COLO829 (cell line): ENCODE measurements around the gene PIK3R1.
A peak's percentile ranks its signal among the peaks of the same experiment; 100 is the strongest.
"Not testable (repeated sequence)": the region's sequence is repeated elsewhere in the genome, so short reads cannot be mapped to it uniquely, and the experiment has no call there.

Experiments
- DNase-seq: peaks from one replicate; pipeline ENCODE4 v3.0.0; 2012; ENCODE audit warnings: low spot score

Gene PIK3R1

GRCh38 chr5:68193481-68194036, 22.0 kb upstream of the PIK3R1 start:
- DNase-seq: no peak

- DNase-seq: no peak
Measured at GRCh38 chr5:68194386-68194785, 21.2 kb upstream of the PIK3R1 start.

- DNase-seq: no peak
Measured at GRCh38 chr5:68195137-68195536, 20.4 kb upstream of the PIK3R1 start.

GRCh38 chr5:68196876-68197275, 18.7 kb upstream of the PIK3R1 start:
- DNase-seq: no peak

- DNase-seq: no peak
Measured at GRCh38 chr5:68200288-68200687, 15.3 kb upstream of the PIK3R1 start.

- DNase-seq: not testable (repeated sequence)
Measured at GRCh38 chr5:68210654-68211053, 4.9 kb upstream of the PIK3R1 start.

GRCh38 chr5:68214482-68215207, 911 bp upstream of the PIK3R1 start:
- peak; percentile 8 for DNase-seq

- DNase-seq: peak; percentile 6
Measured at GRCh38 chr5:68215898-68216244, 315 bp downstream of the PIK3R1 start.

GRCh38 chr5:68216245-68217046, 890 bp downstream of the PIK3R1 start:
- peak; percentile 10 for DNase-seq

GRCh38 chr5:68217047-68217355, 1.4 kb downstream of the PIK3R1 start:
- DNase-seq: no peak

GRCh38 chr5:68217528-68217927, 2.0 kb downstream of the PIK3R1 start:
- no peak for DNase-seq

GRCh38 chr5:68219161-68219816, 3.7 kb downstream of the PIK3R1 start:
- DNase-seq: no peak

- DNase-seq: no peak
Measured at GRCh38 chr5:68220260-68220659, 4.7 kb downstream of the PIK3R1 start.

GRCh38 chr5:68220914-68221313, 5.4 kb downstream of the PIK3R1 start:
- no peak for DNase-seq

GRCh38 chr5:68221488-68221887, 5.9 kb downstream of the PIK3R1 start:
- no peak for DNase-seq

GRCh38 chr5:68222310-68222709, 6.8 kb downstream of the PIK3R1 start:
- no peak for DNase-seq

GRCh38 chr5:68222824-68223354, 7.3 kb downstream of the PIK3R1 start:
- DNase-seq: no peak

GRCh38 chr5:68223904-68224303, 8.3 kb downstream of the PIK3R1 start:
- no peak for DNase-seq

- no peak for DNase-seq
Measured at GRCh38 chr5:68224509-68225187, 9.1 kb downstream of the PIK3R1 start.

GRCh38 chr5:68225188-68225910, 9.8 kb downstream of the PIK3R1 start:
- no peak for DNase-seq

- DNase-seq: no peak
Measured at GRCh38 chr5:68225911-68226545, 10.5 kb downstream of the PIK3R1 start.
